AG10803 (cell line): ENCODE results near the gene HIP1R.
"Not testable (repeated sequence)": the region's sequence is repeated elsewhere in the genome, so short reads cannot be mapped to it uniquely, and the experiment has no call there.

ENCODE experiments used
- DNase-seq: peaks from one replicate; pipeline ENCODE4 v3.0.0; 2010; ENCODE audit warnings: low read depth
- H3K4me3 ChIP-seq: 2 replicates; pipeline ENCODE4 v1.5.1; 2011; ENCODE audit warnings: mild to moderate bottlenecking, low read length, control low read depth
- CTCF ChIP-seq: conservative IDR thresholded peaks from 2 replicates; pipeline ENCODE4 v1.5.1; 2011; ENCODE audit warnings: mild to moderate bottlenecking, low read length, control low read depth, inconsistent platforms

HIP1R gene

DNA sequence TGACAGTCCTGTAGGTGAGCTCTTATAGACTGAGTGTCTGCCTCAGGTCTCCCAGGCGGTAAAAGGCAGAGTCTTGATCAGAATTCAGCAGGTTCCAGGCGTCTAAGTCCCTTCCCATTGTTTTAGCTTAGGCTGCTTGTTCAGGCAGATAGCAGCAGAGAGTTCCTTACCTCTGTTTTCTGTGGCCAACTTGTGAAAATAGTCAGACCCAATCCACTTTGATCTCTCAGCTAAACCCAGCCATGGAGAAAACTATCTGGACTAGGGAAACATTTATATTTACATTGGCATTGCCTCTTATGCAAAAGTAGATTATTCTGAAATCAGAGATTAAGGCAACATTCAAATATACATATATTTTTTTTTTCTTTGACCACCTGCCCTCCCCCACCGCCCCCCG lies 39.5 kb upstream of the HIP1R start:
- no peak for TF ChIP-seq CTCF
- DNase-seq, result no peak
- no peak overlapping the region for H3K4me3 ChIP-seq

DNA sequence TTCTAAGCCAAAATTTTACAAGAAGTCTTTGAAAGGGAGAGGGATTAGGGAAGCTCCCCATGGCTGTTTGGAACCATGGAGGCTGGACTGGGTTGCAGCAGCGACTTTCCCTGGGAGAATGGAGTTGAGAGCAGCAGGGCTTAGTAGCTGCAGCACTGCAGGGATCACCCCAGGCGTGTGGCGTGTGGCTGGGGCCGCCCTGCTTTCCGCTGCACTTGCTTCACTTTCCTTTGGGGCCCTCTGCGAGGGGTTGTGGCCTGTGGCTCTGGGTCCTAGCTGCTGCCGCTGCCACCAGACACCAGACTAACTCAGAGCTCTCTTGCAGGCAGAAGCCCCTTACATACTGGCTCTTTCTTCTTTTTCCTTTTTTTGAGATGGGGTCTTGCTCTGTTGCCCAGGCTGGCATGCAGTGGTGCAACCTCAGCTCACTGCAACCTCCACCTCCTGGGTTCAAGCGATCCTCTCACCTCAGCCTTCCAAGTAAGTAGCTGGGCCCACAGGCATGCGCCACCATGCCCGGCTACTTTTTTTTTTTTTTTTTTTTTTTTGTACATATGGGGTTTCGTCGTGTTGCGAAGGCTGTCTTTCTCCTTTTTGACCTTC lies 35.5 kb upstream of the HIP1R start:
- no peak for DNase-seq
- H3K4me3 ChIP-seq, result no peak overlapping the region
- TF ChIP-seq CTCF, result no peak

GRCh38 chr12:122803937-122804336 lies 31.3 kb upstream of the HIP1R start:
- no peak for TF ChIP-seq CTCF
- no peak overlapping the region for H3K4me3 ChIP-seq
- no peak for DNase-seq

DNA sequence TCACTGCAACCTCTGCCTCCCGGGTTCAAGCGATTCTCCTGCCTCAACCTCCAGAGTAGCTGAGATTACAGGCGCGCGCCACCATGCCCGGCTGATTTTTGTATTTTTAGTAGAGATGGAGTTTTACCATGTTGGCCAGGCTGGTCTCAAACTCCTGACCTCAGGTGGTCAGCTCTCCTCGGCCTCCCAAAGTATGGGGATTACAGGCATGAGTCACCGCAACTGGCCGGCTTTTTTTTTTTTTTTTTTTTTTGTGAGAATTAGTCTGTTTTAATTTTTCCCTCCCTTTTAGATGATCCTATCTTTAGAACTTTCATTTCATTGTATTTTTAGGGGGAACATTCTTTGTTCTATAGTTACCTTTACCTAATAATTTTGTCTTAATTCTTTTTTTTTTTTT lies 30.3 kb upstream of the HIP1R start:
- not testable (repeated sequence) for H3K4me3 ChIP-seq

GRCh38 chr12:122807651-122808050 lies 27.6 kb upstream of the HIP1R start:
- no peak for TF ChIP-seq CTCF
- H3K4me3 ChIP-seq, result no peak overlapping the region
- no peak for DNase-seq

More for the DNA sequence above, 30.3 kb upstream of the HIP1R start:
- not testable (repeated sequence) for DNase-seq

DNA sequence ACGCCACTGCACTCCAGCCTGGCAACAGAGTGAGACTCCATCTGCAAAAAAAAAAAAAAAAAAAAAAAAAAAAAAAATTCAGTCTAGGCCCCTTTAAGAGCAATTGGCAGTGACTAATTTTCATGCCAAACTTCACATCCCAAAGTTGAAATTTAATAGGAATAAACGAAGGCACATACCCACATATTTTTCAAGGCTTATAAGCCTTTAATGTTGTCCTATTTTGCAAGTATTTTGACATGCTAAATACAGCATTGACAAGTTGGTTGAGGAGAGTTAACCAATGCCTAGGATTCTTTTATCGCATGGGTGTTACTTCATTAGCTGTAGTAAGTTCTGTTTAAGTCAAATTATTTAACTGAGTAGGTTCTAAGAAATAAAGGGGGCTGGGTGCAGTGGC lies 23.5 kb upstream of the HIP1R start:
- no peak for TF ChIP-seq CTCF
- no peak for DNase-seq
- H3K4me3 ChIP-seq, result no peak overlapping the region

- DNase-seq, result no peak
- no peak for TF ChIP-seq CTCF
- no peak overlapping the region for H3K4me3 ChIP-seq
These were observed 21.9 kb upstream of the HIP1R start for GRCh38 chr12:122813310-122813713.

DNA sequence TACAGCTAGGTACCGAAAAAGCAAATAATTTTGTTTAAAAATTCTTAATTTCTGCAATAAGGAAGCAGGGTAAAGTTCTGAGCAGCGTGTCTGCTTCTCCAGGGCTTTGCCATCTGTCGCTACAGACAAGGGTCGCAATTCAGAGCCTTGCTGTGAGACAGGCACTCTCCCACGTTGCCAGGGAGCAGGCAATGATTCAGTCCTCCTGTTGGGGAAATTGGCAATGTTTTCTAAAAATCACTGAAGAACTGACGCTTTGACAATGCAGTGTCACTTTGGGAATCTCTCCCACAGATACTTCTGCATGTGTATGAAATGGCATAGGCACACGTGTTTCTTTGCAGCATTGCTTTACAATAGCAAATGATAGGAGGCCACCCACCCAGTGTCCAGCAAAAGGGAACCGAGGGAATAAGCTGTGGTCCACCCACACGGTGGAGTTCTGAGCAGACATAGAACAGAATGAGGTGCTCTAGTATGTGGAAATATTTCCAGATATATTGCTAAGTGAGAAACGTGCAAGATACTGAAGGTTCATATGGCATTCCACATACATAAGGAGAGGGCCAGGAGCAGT lies 16.0 kb upstream of the HIP1R start:
- no peak overlapping the region for H3K4me3 ChIP-seq
- TF ChIP-seq CTCF, result no peak
- no peak for DNase-seq
